GM12874 (cell line): Measurements from ENCODE around the gene ULK4.

Experiments
- TF ChIP-seq, protein P1 (sequence below): IDR thresholded peaks from 2 replicates; pipeline ENCODE4 v1.5.1; 2011; ENCODE audit warnings: low read depth, mild to moderate bottlenecking, control low read depth, low read length, moderate library complexity; ENCODE audit not compliant: insufficient read depth

ULK4 gene

DNA sequence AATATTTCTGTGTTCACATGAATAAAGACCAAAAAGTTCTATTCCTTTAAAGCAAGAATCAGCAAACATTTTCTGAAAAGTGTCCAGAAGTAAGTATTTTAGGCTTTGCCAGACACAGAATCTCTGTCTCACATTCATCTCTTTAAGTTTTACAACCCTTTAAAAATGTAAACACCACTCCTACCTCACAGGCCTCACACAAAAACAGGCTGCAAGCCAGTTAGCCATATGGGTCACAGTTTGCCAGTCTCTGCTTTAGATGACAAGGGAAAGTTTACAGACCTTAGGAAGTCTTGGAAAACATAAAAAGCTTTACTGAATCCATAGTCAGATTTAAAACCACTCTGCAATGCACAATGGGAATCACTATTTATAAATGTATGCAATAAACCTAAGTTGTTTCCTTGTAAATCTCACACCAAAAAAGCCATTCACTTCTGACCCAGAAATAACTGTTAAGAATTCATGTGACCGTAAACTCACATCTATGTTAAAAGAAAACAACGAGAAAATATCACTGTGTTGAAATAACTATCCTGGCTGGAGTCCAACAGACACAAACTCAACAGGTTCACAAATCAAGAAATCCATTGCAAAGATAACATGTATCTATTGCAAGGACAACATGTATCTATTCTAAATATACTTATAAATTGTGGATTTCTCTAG is 308.2 kb downstream of the ULK4 start:
- TF ChIP-seq, protein P1, sequence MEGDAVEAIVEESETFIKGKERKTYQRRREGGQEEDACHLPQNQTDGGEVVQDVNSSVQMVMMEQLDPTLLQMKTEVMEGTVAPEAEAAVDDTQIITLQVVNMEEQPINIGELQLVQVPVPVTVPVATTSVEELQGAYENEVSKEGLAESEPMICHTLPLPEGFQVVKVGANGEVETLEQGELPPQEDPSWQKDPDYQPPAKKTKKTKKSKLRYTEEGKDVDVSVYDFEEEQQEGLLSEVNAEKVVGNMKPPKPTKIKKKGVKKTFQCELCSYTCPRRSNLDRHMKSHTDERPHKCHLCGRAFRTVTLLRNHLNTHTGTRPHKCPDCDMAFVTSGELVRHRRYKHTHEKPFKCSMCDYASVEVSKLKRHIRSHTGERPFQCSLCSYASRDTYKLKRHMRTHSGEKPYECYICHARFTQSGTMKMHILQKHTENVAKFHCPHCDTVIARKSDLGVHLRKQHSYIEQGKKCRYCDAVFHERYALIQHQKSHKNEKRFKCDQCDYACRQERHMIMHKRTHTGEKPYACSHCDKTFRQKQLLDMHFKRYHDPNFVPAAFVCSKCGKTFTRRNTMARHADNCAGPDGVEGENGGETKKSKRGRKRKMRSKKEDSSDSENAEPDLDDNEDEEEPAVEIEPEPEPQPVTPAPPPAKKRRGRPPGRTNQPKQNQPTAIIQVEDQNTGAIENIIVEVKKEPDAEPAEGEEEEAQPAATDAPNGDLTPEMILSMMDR, result no peak

DNA sequence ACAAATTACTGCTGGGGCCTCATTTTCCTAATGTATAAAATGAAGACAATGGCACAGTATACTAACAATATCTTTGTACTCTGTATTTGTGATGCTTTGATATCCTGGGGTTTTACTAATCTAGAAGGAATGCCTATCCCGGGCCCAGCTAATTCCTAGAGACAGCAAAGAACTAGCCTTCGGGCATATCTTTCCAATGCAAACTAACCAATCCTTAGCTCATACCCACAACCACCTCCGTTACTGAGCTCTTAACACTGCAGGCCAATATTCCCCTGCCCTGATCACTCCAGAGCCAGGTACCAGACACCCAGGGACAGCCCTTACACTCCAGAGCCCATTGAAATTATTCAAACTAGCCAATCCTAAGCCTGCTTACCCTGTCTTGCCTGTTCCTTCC is 309.0 kb downstream of the ULK4 start:
- TF ChIP-seq, protein P1, result no peak

DNA sequence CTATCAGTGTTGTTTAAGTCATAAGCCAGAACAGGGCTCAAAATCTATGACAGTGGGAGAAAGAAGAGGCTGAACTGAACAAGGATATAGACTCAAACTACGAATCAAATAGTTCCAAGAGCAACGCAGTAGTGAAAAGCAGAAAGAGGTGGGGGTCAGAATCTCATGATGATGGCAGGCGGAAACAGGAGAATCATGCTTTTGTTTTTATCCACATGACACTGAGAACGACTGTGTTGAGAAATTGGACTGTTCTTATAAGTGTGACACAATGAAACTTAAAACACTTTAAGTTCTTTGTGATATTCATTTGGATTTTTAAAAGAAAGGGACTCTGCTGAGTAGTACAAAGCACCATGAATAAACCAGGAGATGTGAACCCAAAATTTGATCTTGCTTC is 309.4 kb downstream of the ULK4 start:
- TF ChIP-seq, protein P1, result no peak

DNA sequence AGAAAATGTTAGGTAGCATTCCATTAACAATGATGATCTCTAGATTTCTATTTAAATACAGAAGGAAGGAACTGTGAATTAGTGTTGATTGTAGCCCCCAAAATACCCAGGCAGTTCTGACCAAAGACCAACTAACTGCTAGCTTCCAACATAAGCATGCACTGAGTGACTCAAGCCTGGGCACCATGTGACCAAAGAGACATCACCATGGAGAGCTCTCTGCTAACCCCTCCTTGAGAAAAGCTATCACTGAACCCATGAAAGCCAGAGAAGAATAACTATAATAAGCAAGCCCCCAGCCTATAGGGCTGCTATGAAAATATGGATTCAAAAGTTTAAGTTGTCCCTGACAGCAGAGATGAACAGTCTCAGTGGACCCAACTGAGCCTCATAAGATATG is 310.2 kb downstream of the ULK4 start:
- TF ChIP-seq, protein P1, result no peak

DNA sequence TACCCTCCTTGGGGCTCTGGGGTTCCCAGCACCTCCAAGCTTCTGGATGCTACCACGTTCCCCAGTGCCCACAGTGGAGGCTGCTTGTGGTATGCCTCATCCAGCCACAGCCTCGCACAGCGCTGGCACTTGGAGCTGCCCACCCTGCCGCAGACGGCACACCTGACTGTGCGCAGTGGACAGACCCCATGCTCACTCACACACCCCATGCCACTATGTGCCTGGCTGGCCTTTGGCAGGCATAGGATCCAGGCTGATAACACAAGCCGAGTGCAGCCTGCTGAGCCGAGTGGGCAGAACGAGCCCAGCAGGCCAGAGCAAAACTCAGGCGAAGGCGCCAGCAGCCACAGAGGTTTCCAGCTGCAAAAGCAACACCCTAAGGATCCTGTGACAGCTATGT is 311.5 kb downstream of the ULK4 start:
- TF ChIP-seq, protein P1, result no peak

DNA sequence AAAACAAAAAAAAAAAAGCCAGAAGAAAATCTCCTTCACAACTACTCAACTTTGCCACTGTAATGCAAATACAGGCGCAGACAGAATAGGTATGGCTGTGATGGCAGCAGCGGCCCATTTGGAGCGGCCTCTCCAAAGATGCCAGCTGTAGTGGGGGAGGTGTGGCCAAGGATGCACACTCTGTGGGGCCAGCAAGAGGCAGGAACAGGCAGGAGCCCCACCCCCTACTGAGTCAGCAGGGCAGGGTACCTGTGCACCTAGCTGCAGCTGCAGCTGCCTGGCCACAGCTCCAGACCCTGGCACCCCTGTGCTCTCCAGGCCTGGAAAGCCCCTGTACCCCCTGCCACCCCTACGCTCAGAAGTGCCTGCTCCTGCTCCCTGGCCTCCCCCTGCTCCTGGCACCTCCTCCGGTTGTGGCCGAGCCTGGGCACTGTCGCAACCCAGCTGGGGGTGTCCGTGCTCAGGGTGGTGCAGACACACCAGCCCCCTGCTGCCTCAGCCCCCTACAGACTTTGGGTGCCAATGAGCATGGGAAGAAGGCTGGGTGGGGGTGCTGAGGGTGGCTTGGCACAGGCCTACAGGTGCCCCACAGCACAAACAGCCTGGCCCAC is 312.7 kb downstream of the ULK4 start:
- TF ChIP-seq, protein P1, result no peak

DNA sequence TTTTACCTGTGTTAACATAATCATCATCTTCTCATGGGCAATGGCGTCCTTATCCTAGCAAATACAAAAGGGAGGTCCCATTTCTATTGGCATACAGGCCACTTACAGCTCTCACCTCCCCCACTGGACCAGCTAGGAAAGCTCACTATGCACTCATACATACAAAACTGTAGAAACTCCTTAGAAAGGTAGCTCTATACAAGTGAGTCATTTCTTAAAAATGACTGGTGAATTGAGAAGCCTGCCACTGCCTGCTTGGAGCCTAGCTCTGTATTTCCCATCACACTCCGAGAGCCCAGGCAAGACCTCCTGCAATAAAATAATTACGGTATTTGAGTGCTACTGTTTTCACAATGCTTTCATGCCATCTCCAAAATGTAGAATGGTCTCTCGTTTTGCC is 321.8 kb downstream of the ULK4 start:
- TF ChIP-seq, protein P1, result no peak
